Transverse colon (tissue), 4 donors: ENCODE measurements around the gene TAPBPL.

ENCODE experiments used
- CTCF ChIP-seq, 5 experiments: fragments of 200-600 bp in 3 of 5; fragments of 450-650 bp in 2 of 5; sonication (generic) in 3 of 5; IDR thresholded peaks; 1 replicate in 2 of 5; 2 replicates in 3 of 5; pipeline ENCODE4 v1.5.1; 2016 to 2017; ENCODE audit warnings: antibody characterized with exemption in 5 of 5, inconsistent platforms in 3 of 5, mild to moderate bottlenecking in 2 of 5, moderate library complexity in 1 of 5
- EP300 ChIP-seq: sonication (generic); formaldehyde crosslinking; IDR thresholded peaks from one replicate; pipeline ENCODE4 v1.6.1; 2017; ENCODE audit warnings: antibody characterized with exemption, low read depth
- POLR2A ChIP-seq: fragments of 450-650 bp; IDR thresholded peaks from one replicate; pipeline ENCODE4 v1.6.1; 2016; ENCODE audit warnings: antibody characterized with exemption, mild to moderate bottlenecking, moderate library complexity
- POLR2AphosphoS5 ChIP-seq, 3 donors: sonication (generic); formaldehyde crosslinking; IDR thresholded peaks; one replicate each; pipeline ENCODE4 v1.6.1; 2016; ENCODE audit warnings: antibody characterized with exemption in 3 of 3

GRCh38 chr12:6418796-6419195, 33.0 kb upstream of the TAPBPL start:
- TF ChIP-seq POLR2AphosphoS5 (IDR thresholded peaks at IDR 0.05) (no peak), CTCF (IDR thresholded peaks at IDR 0.05) (no peak), POLR2A (no peak), EP300 (no peak)
